Body of pancreas (tissue), 4 donors: ENCODE results near the gene CCDC85C.

Experiments
- CTCF ChIP-seq, 7 experiments: fragments of 450-650 bp in 4 of 7; fragments of 200-600 bp in 3 of 7; sonication (generic) in 3 of 7; IDR thresholded peaks; one replicate each; pipeline ENCODE4 v1.5.1; 2016 to 2019; ENCODE audit warnings: antibody characterized with exemption in 7 of 7
- POLR2A ChIP-seq, 3 donors: fragments of 450-650 bp; IDR thresholded peaks; one replicate each; pipeline ENCODE4 v1.6.1; 2016; ENCODE audit warnings: antibody characterized with exemption in 3 of 3, mild to moderate bottlenecking in 2 of 3

- TF ChIP-seq CTCF (IDR thresholded peaks at IDR 0.05): no peak
- no peak for TF ChIP-seq POLR2A (IDR thresholded peaks at IDR 0.05)
Observed at GRCh38 chr14:99472937-99473336, 131.1 kb downstream of the CCDC85C start.
